Kidney (tissue), 14 donors: ENCODE results near the gene LEKR1. TPM values are rescaled to one million over a fixed set of nuclear protein-coding genes. Genes with fewer than 3 reads are reported as not detected.

Source experiments
- DNase-seq, 5 donors: peaks; one replicate each; pipeline ENCODE4 v3.0.0-alpha.2; 2013 to 2020
- FAIRE-seq: peaks from 2 replicates; lab custom pipeline; 2012; peaks lifted over from hg19 to GRCh38; lab: Jason Lieb, UNC
- H3K27ac ChIP-seq, 2 donors: one replicate each; pipeline ENCODE4 v1.7.0; 2013; ENCODE audit warnings: low read depth in 2 of 2, low read length in 2 of 2, inconsistent platforms in 1 of 2
- H3K27me3 ChIP-seq: one replicate; pipeline ENCODE4 v1.7.1; 2013; ENCODE audit warnings: low read length, inconsistent platforms; ENCODE audit not compliant: control insufficient read depth, insufficient read depth
- H3K36me3 ChIP-seq, 3 donors: one replicate each; pipeline versions ENCODE4 v1.7.0 to v1.7.1; 2013; ENCODE audit warnings: low read length in 3 of 3, control low read depth in 1 of 3, inconsistent platforms in 1 of 3; ENCODE audit not compliant: insufficient read depth in 3 of 3, control insufficient read depth in 2 of 3
- H3K4me1 ChIP-seq, 3 donors: one replicate each; pipeline versions ENCODE4 v1.7.0 to v1.7.1; 2013; ENCODE audit warnings: low read length in 3 of 3, inconsistent platforms in 1 of 3, low read depth in 1 of 3; ENCODE audit not compliant: control insufficient read depth in 2 of 3, insufficient read depth in 2 of 3
- H3K4me3 ChIP-seq, 3 donors: one replicate each; pipeline versions ENCODE4 v1.7.0 to v1.8.1; 2013; ENCODE audit warnings: low read length in 3 of 3, control low read depth in 1 of 3, inconsistent platforms in 1 of 3
- H3K9ac ChIP-seq, 3 donors: one replicate each; pipeline versions ENCODE4 v1.7.0 to v1.7.1; 2013; ENCODE audit warnings: low read length in 3 of 3, control low read depth in 1 of 3, inconsistent platforms in 1 of 3
- H3K9me3 ChIP-seq, 3 donors: one replicate each; pipeline versions ENCODE4 v1.7.0 to v1.7.1; 2013; ENCODE audit warnings: low read length in 3 of 3, control low read depth in 1 of 3, inconsistent platforms in 1 of 3; ENCODE audit not compliant: control insufficient read depth in 2 of 3, insufficient read depth in 1 of 3
- CTCF ChIP-seq: IDR thresholded peaks from 3 replicates; pipeline ENCODE4 v1.5.1; 2012; ENCODE audit warnings: mild to moderate bottlenecking, moderate library complexity, borderline replicate concordance; ENCODE audit not compliant: insufficient read depth; ENCODE audit errors: extremely low read depth
- intact Hi-C: fragments of 100-400 bp; cut with DNase I; formaldehyde crosslinking; loops from one replicate; pipeline ENCODE4 v1.11.1; 2022
- polyA plus RNA-seq: library from polyadenylated mRNA; stranded (reverse); fragments of 350-450 nt; fragmentation: Illumina TruSeq; extraction: RNeasy Lipid Tissue Mini Kit (QIAGEN cat#74804); gene quantifications from one replicate; pipeline ENCODE4 v1.2.3, GENCODE V29; 2014; ENCODE audit warnings: low read depth, low replicate concordance; ENCODE audit not compliant: insufficient read depth
- total RNA-seq: library from RNA; stranded (reverse); fragmentation: NEBNext Ultra II Directional; extraction: Animal tissue kit (Norgen Biotek cat#: 25700); gene quantifications from one replicate; pipeline ENCODE4 v1.2.1, GENCODE V29; 2021
- donor health status: control.
- donor health status: control.
- donor health status: control.
- donor health status: control.
- donor health status: control.
- donor health status: DM: yes; HTN: yes; CAD: no.
- donor health status: Normal renal cell carcinoma (clear cell type).

Gene LEKR1
- total and polyA plus RNA-seq, 2 donors from 2014 or later: 1.6 to 1.8 TPM

- Histone ChIP-seq H3K36me3 (no peaks in the 10 kb centered on the region), H3K27me3 (no peaks in the 10 kb centered on the region), H3K27ac (peak overlapping the region in 1 of 2 donors; percentile 5), H3K4me3 (no peak overlapping the region), H3K9ac (no peak overlapping the region), H3K9me3 (no peaks in the 10 kb centered on the region), H3K4me1 (no peaks in the 10 kb centered on the region)
- intact Hi-C loops: loop anchor here (10.0 kb wide), 1 partner anchor 395 kb away; the partner anchor contains the start of gene TIPARP
- DNase-seq: no peak
- TF ChIP-seq CTCF: no peak
- no peak for FAIRE-seq
These were observed 243.9 kb downstream of the LEKR1 start for GRCh38 chr3:157069846-157070677.

- no peak for FAIRE-seq
- peaks cover 0 to under 1% (median 0%) of the 10 kb centered on the region in 3 donors for H3K4me1 ChIP-seq
- H3K9me3 ChIP-seq: no peaks in the 10 kb centered on the region
- H3K9ac ChIP-seq: no peak overlapping the region
- no peak for TF ChIP-seq CTCF
- no peaks in the 10 kb centered on the region for H3K36me3 ChIP-seq
- no peak for DNase-seq
- intact Hi-C loops: loop anchor here (10.0 kb wide), 1 partner anchor 396 kb away; the partner anchor contains the start of gene TIPARP
- H3K27me3 ChIP-seq: no peaks in the 10 kb centered on the region
- H3K4me3 ChIP-seq: no peak overlapping the region
- H3K27ac ChIP-seq: peak overlapping the region in 1 of 2 donors; percentile 5
These were observed 244.5 kb downstream of the LEKR1 start for GRCh38 chr3:157070678-157070999.

- no peak for DNase-seq
- H3K27me3 ChIP-seq: no peaks in the 10 kb centered on the region
- no peak for FAIRE-seq
- H3K4me3 ChIP-seq: no peak overlapping the region
- no peaks in the 10 kb centered on the region for H3K36me3 ChIP-seq
- no peak overlapping the region for H3K27ac ChIP-seq
- intact Hi-C loops: loop anchor here (10.0 kb wide), 1 partner anchor 397 kb away; the partner anchor contains the start of gene TIPARP
- peaks cover 0 to 3% (median 0%) of the 10 kb centered on the region in 3 donors for H3K4me1 ChIP-seq
- H3K9ac ChIP-seq: no peak overlapping the region
- H3K9me3 ChIP-seq: no peaks in the 10 kb centered on the region
- no peak for TF ChIP-seq CTCF
These were observed 245.8 kb downstream of the LEKR1 start for GRCh38 chr3:157071744-157072525.
